GM23338 (cell line): ENCODE measurements around the gene HSH2D. TPM values are rescaled to one million over a fixed set of nuclear protein-coding genes. Genes with fewer than 3 reads are reported as not detected.

Experiments used
- ATAC-seq: fragments of 200-7000 bp; cut with Tn5 transposase; 3 replicates; pipeline ENCODE4 v1.9.1; 2020
- DNase-seq: peaks from one replicate; pipeline ENCODE4 v3.0.0-alpha.2; 2015; ENCODE audit warnings: low spot score
- H2AFZ ChIP-seq: fragments of 200-600 bp; sonication (generic); 2 replicates; pipeline ENCODE4 v1.8.0; 2016; ENCODE audit warnings: antibody characterized with exemption, mild to moderate bottlenecking, moderate library complexity
- H3F3A ChIP-seq: fragments of 200-600 bp; sonication (generic); replicated peaks from 2 replicates; pipeline ENCODE4 v1.8.0; 2017; ENCODE audit warnings: antibody characterized with exemption, mixed run types, low read depth
- H3K27ac ChIP-seq: fragments of 200-600 bp; sonication (generic); 2 replicates; pipeline ENCODE4 v1.6.1; 2016; ENCODE audit warnings: low read depth
- H3K27me3 ChIP-seq: fragments of 200-600 bp; sonication (generic); 2 replicates; pipeline ENCODE4 v1.8.0; 2016; ENCODE audit warnings: mild to moderate bottlenecking, mixed run types, moderate library complexity; ENCODE audit not compliant: insufficient read depth
- H3K36me3 ChIP-seq: fragments of 200-600 bp; sonication (generic); 2 replicates; pipeline ENCODE4 v1.8.0; 2016; ENCODE audit warnings: mild to moderate bottlenecking; ENCODE audit not compliant: insufficient read depth
- H3K4me1 ChIP-seq: fragments of 200-600 bp; sonication (generic); 2 replicates; pipeline ENCODE4 v1.8.0; 2016; ENCODE audit warnings: mild to moderate bottlenecking, moderate library complexity; ENCODE audit not compliant: insufficient read depth
- H3K4me2 ChIP-seq: fragments of 200-600 bp; sonication (generic); 2 replicates; pipeline ENCODE4 v1.7.1; 2017; ENCODE audit warnings: mixed run types
- H3K4me3 ChIP-seq: fragments of 200-600 bp; sonication (generic); 2 replicates; pipeline ENCODE4 v1.6.1; 2016; ENCODE audit warnings: mixed run types
- H3K79me2 ChIP-seq: fragments of 200-600 bp; sonication (generic); replicated peaks from 2 replicates; pipeline ENCODE4 v1.8.0; 2017; ENCODE audit warnings: mild to moderate bottlenecking; ENCODE audit not compliant: insufficient read depth
- H3K9me2 ChIP-seq: fragments of 200-600 bp; sonication (generic); 2 replicates; pipeline ENCODE4 v1.8.0; 2017; ENCODE audit not compliant: insufficient read depth
- H4K20me1 ChIP-seq: fragments of 200-600 bp; sonication (generic); replicated peaks from 2 replicates; pipeline ENCODE4 v1.8.0; 2017; ENCODE audit warnings: mild to moderate bottlenecking; ENCODE audit not compliant: insufficient read depth
- H3K27ac Mint-ChIP-seq: 2 replicates; pipeline ENCODE4 v1.8.0; 2020; ENCODE audit warnings: inconsistent platforms, mild to moderate bottlenecking, moderate library complexity, mixed read lengths
- H3K27me3 Mint-ChIP-seq: 3 replicates; pipeline ENCODE4 v1.8.0; 2022; ENCODE audit warnings: low read depth, mild to moderate bottlenecking, moderate library complexity, mixed read lengths, inconsistent platforms; ENCODE audit not compliant: insufficient read depth, poor library complexity
- H3K36me3 Mint-ChIP-seq: 3 replicates; pipeline ENCODE4 v1.8.0; 2021; ENCODE audit warnings: low read depth, mild to moderate bottlenecking, inconsistent platforms, moderate library complexity, mixed read lengths
- H3K4me1 Mint-ChIP-seq: 3 replicates; pipeline ENCODE4 v1.8.0; 2020; ENCODE audit warnings: mild to moderate bottlenecking, inconsistent platforms, mixed read lengths
- H3K4me3 Mint-ChIP-seq: 3 replicates; pipeline ENCODE4 v1.8.0; 2021; ENCODE audit warnings: moderate library complexity, mild to moderate bottlenecking, inconsistent platforms, mixed read lengths
- H3K9me3 Mint-ChIP-seq: 3 replicates; pipeline ENCODE4 v1.8.0; 2020; ENCODE audit warnings: moderate library complexity, mild to moderate bottlenecking, inconsistent platforms, mixed read lengths
- CREB1 ChIP-seq: fragments of 250-450 bp; sonication (Bioruptor Pico); IDR thresholded peaks from 2 replicates; pipeline ENCODE4 v1.5.0; 2020; ENCODE audit warnings: low read depth, mild to moderate bottlenecking, moderate library complexity
- EZH2 ChIP-seq: fragments of 200-600 bp; sonication (generic); IDR thresholded peaks from one replicate; pipeline ENCODE4 v1.8.0; 2017; ENCODE audit warnings: antibody characterized with exemption, mild to moderate bottlenecking, low read depth; ENCODE audit not compliant: unreplicated experiment
- EZH2phosphoT487 ChIP-seq: fragments of 200-600 bp; sonication (generic); IDR thresholded peaks from one replicate; pipeline ENCODE4 v1.8.1; 2018; ENCODE audit warnings: antibody characterized with exemption; ENCODE audit not compliant: unreplicated experiment
- JUNB ChIP-seq: IDR thresholded peaks from one replicate; pipeline ENCODE4 v1.6.1; 2016; ENCODE audit warnings: antibody characterized with exemption; ENCODE audit not compliant: unreplicated experiment
- NANOG ChIP-seq: IDR thresholded peaks from 2 replicates; pipeline ENCODE4 v1.6.1; 2016; ENCODE audit warnings: antibody characterized with exemption, borderline replicate concordance
- POLR2AphosphoS5 ChIP-seq: IDR thresholded peaks from 2 replicates; pipeline ENCODE4 v1.6.1; 2016; ENCODE audit warnings: antibody characterized with exemption, low read depth
- STAT1 ChIP-seq: IDR thresholded peaks from one replicate; pipeline ENCODE4 v1.6.1; 2016; ENCODE audit warnings: antibody characterized with exemption; ENCODE audit not compliant: unreplicated experiment
- ZNF331 ChIP-seq: fragments of 250-450 bp; sonication (Bioruptor Pico); IDR thresholded peaks from 2 replicates; pipeline ENCODE4 v1.5.0; 2020; ENCODE audit warnings: low read depth, mild to moderate bottlenecking, moderate library complexity
- polyA plus RNA-seq: library from polyadenylated mRNA; unstranded; fragments of >200 nt; fragmentation: Nextera tagmentation; extraction: Ambion mirVana; gene quantifications from 2 replicates; pipeline ENCODE4 v1.2.1, GENCODE V29; 2016
- total RNA-seq: library from RNA; depleted of rRNA; stranded (reverse); fragments of >200 nt; shearing (Covaris generic); gene quantifications from 2 replicates; pipeline ENCODE4 v1.2.3, GENCODE V29; 2014
- TF ChIP-seq, protein P1 (sequence below): IDR thresholded peaks from 2 replicates; pipeline ENCODE4 v1.6.1; 2016; ENCODE audit warnings: antibody characterized with exemption
- TF ChIP-seq, protein P2 (sequence below): IDR thresholded peaks from one replicate; pipeline ENCODE4 v1.6.1; 2018; ENCODE audit warnings: antibody characterized with exemption; ENCODE audit not compliant: unreplicated experiment
- TF ChIP-seq, protein P3 (sequence below), 2 experiments: fragments of 200-600 bp in 1 of 2; sonication (generic) in 1 of 2; conservative IDR thresholded peaks; 2 replicates each; pipeline versions ENCODE4 v1.5.1 to v1.6.1; 2016 to 2017; ENCODE audit warnings: antibody characterized with exemption in 2 of 2, low read depth in 2 of 2, mild to moderate bottlenecking in 2 of 2, moderate library complexity in 1 of 2

HSH2D gene
- total and polyA plus RNA-seq, 2 experiments from 2014 or later = 0.81 to 1.4 TPM

DNA sequence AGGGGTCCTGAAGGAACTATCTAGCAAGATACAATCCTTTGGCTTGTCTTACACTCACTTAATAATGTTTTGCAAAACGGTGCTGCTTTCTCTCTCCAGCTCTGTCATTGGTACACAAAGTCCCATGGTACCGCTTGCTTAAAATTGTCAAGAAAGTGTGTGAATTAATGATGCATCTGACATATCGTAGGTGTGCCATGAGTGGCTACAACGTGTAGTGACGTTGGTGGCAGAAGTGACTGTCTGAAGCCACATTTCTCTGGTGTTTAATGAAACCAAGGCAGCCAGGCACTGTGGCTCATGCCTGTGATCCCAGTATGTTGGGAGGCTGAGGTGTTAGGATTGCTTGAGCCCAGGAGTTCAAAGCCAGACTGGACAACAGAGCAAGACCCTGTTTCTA lies 2.6 kb downstream of the HSH2D start:
- H3K27me3 ChIP-seq = no peaks in the 10 kb centered on the region
- H3K4me3 Mint-ChIP-seq = no peak overlapping the region
- no peak for DNase-seq
- no peak overlapping the region for H3K4me3 ChIP-seq
- H3K27ac ChIP-seq = no peak overlapping the region
- peaks cover 6% of the 10 kb centered on the region; the same call in 1 of the 2 replicates for H3K4me1 ChIP-seq
- 0 out of 2 replicates have a peak, but pooled peaks cover 5% of the 10 kb centered on the region for H3F3A ChIP-seq
- H3K36me3 ChIP-seq = no peaks in the 10 kb centered on the region
- no peak for ATAC-seq
- H3K4me2 ChIP-seq = no peak overlapping the region
- no peak overlapping the region for H3K27ac Mint-ChIP-seq
- no peak for TF ChIP-seq NANOG
- TF ChIP-seq ZNF331 (CRISPR knock-in tag) = no peak
- no peak for TF ChIP-seq EZH2
- peaks cover 7% of the 10 kb centered on the region for H3K27me3 Mint-ChIP-seq
- no peaks in the 10 kb centered on the region for H3K36me3 Mint-ChIP-seq
- H3K9me3 Mint-ChIP-seq = no peaks in the 10 kb centered on the region
- H3K79me2 ChIP-seq = no peaks in the 10 kb centered on the region
- no peaks in the 10 kb centered on the region for H3K9me2 ChIP-seq
- peaks cover 8% of the 10 kb centered on the region; the same call in 2 of the 3 replicates for H3K4me1 Mint-ChIP-seq
- no peak overlapping the region for H2AFZ ChIP-seq
- no peaks in the 10 kb centered on the region for H4K20me1 ChIP-seq

DNA sequence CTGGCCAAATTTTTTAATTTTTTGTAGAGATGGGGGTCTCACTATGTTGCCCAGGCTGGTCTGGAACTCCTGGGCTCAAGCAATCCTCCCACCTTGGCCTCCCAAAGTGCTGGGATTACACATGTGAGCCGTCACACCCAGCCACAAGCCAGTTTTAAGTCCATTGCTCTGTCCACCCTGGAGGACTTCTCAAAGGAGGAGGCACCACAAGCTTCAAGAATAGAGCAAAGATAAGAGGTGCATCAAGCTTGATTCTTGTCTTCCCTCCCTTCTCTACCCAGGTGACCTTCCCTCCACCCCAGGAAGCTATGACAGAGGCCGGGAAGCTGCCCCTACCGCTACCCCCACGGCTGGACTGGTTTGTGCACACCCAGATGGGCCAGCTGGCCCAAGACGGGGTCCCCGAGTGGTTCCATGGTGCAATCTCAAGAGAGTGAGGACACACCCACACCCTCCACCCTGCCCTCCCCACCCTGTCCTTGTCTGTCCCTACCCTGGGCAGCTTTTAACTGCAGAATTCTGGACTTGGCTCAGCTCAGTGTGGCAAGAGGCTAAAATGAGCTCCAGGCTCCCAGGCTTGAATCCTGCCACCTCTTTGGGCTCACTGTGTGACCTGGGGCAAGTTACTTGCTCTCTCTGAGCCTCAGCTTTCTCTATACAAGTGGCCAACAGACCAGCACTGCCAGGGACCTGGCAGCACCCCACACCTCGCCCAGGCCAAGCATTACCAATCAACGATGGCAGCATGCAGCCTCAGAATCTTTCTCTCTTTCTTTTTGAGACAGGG lies 5.2 kb downstream of the HSH2D start:
- peaks cover 3% of the 10 kb centered on the region; the same call in 2 of the 3 replicates for H3K4me1 Mint-ChIP-seq
- H3K9me2 ChIP-seq = no peaks in the 10 kb centered on the region
- H3K27me3 ChIP-seq = no peaks in the 10 kb centered on the region
- no peak for TF ChIP-seq CREB1 (CRISPR knock-in tag)
- TF ChIP-seq POLR2AphosphoS5 = no peak
- no peak for TF ChIP-seq STAT1
- TF ChIP-seq, protein P1, sequence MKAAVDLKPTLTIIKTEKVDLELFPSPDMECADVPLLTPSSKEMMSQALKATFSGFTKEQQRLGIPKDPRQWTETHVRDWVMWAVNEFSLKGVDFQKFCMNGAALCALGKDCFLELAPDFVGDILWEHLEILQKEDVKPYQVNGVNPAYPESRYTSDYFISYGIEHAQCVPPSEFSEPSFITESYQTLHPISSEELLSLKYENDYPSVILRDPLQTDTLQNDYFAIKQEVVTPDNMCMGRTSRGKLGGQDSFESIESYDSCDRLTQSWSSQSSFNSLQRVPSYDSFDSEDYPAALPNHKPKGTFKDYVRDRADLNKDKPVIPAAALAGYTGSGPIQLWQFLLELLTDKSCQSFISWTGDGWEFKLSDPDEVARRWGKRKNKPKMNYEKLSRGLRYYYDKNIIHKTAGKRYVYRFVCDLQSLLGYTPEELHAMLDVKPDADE = no peak
- no peak for TF ChIP-seq EZH2
- no peak for TF ChIP-seq EZH2phosphoT487
- TF ChIP-seq, protein P2, sequence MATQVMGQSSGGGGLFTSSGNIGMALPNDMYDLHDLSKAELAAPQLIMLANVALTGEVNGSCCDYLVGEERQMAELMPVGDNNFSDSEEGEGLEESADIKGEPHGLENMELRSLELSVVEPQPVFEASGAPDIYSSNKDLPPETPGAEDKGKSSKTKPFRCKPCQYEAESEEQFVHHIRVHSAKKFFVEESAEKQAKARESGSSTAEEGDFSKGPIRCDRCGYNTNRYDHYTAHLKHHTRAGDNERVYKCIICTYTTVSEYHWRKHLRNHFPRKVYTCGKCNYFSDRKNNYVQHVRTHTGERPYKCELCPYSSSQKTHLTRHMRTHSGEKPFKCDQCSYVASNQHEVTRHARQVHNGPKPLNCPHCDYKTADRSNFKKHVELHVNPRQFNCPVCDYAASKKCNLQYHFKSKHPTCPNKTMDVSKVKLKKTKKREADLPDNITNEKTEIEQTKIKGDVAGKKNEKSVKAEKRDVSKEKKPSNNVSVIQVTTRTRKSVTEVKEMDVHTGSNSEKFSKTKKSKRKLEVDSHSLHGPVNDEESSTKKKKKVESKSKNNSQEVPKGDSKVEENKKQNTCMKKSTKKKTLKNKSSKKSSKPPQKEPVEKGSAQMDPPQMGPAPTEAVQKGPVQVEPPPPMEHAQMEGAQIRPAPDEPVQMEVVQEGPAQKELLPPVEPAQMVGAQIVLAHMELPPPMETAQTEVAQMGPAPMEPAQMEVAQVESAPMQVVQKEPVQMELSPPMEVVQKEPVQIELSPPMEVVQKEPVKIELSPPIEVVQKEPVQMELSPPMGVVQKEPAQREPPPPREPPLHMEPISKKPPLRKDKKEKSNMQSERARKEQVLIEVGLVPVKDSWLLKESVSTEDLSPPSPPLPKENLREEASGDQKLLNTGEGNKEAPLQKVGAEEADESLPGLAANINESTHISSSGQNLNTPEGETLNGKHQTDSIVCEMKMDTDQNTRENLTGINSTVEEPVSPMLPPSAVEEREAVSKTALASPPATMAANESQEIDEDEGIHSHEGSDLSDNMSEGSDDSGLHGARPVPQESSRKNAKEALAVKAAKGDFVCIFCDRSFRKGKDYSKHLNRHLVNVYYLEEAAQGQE = no peak
- TF ChIP-seq, protein P3, sequence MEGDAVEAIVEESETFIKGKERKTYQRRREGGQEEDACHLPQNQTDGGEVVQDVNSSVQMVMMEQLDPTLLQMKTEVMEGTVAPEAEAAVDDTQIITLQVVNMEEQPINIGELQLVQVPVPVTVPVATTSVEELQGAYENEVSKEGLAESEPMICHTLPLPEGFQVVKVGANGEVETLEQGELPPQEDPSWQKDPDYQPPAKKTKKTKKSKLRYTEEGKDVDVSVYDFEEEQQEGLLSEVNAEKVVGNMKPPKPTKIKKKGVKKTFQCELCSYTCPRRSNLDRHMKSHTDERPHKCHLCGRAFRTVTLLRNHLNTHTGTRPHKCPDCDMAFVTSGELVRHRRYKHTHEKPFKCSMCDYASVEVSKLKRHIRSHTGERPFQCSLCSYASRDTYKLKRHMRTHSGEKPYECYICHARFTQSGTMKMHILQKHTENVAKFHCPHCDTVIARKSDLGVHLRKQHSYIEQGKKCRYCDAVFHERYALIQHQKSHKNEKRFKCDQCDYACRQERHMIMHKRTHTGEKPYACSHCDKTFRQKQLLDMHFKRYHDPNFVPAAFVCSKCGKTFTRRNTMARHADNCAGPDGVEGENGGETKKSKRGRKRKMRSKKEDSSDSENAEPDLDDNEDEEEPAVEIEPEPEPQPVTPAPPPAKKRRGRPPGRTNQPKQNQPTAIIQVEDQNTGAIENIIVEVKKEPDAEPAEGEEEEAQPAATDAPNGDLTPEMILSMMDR (conservative IDR thresholded peaks at IDR 0.05; ENCODE audit: low read depth in 2 of 2) = no peak
- no peak for TF ChIP-seq JUNB
- TF ChIP-seq NANOG = no peak

More for the DNA sequence above, 5.2 kb downstream of the HSH2D start:
- H3K4me2 ChIP-seq = no peak overlapping the region
- no peak overlapping the region for H2AFZ ChIP-seq
- H3K4me3 ChIP-seq = no peak overlapping the region
- H4K20me1 ChIP-seq = no peaks in the 10 kb centered on the region
- H3K27ac Mint-ChIP-seq = no peak overlapping the region
- no peaks in the 10 kb centered on the region for H3K36me3 ChIP-seq
- H3K27ac ChIP-seq = no peak overlapping the region
- H3K36me3 Mint-ChIP-seq = no peaks in the 10 kb centered on the region
- peaks cover 6% of the 10 kb centered on the region for H3K27me3 Mint-ChIP-seq
- H3K4me1 ChIP-seq = peaks cover 1% of the 10 kb centered on the region; the same call in 1 of the 2 replicates
- 0 out of 2 replicates have a peak, but pooled peaks cover under 1% of the 10 kb centered on the region for H3F3A ChIP-seq
- no peaks in the 10 kb centered on the region for H3K79me2 ChIP-seq
- H3K9me3 Mint-ChIP-seq = no peaks in the 10 kb centered on the region
- ATAC-seq (no peak), DNase-seq (no peak)
- H3K4me3 Mint-ChIP-seq = no peak overlapping the region
